DND-41 (cell line): ENCODE measurements around the gene BCL2L1.
A peak's percentile ranks its signal among the peaks of the same experiment; 100 is the strongest.

ENCODE experiments used
- ATAC-seq: fragments of 200-7000 bp; cut with Tn5 transposase; 3 replicates; pipeline ENCODE4 v1.9.1; 2021; ENCODE audit warnings: low read depth; ENCODE audit not compliant: insufficient read depth
- DNase-seq: peaks from one replicate; pipeline ENCODE4 v3.0.0-alpha.2; 2020
- H2AFZ ChIP-seq: 2 replicates; pipeline ENCODE4 v1.6.0; 2012; ENCODE audit warnings: low read depth, low read length
- H3K27ac ChIP-seq: 2 replicates; pipeline ENCODE4 v1.5.1; 2012; ENCODE audit warnings: low read length, inconsistent platforms
- H3K27me3 ChIP-seq: fragments of 200-600 bp; sonication (generic); 2 replicates; pipeline ENCODE4 v1.6.0; 2012; ENCODE audit warnings: low read length, mild to moderate bottlenecking, inconsistent platforms; ENCODE audit not compliant: insufficient read depth, poor library complexity
- H3K36me3 ChIP-seq: 2 replicates; pipeline ENCODE4 v1.5.1; 2012; ENCODE audit warnings: low read length, inconsistent platforms; ENCODE audit not compliant: insufficient read depth
- H3K4me1 ChIP-seq: 2 replicates; pipeline ENCODE4 v1.5.1; 2012; ENCODE audit warnings: mild to moderate bottlenecking, low read length; ENCODE audit not compliant: insufficient read depth
- H3K4me2 ChIP-seq: 2 replicates; pipeline ENCODE4 v1.6.0; 2012; ENCODE audit warnings: mild to moderate bottlenecking, moderate library complexity, low read length, inconsistent platforms; ENCODE audit not compliant: insufficient read depth
- H3K4me3 ChIP-seq, 2 experiments: fragments of 200-600 bp in 1 of 2; shearing (Covaris generic) in 1 of 2; 2 replicates each; pipeline ENCODE4 v1.5.1; 2012 to 2016; ENCODE audit warnings: inconsistent platforms in 2 of 2, low read length in 2 of 2, mild to moderate bottlenecking in 2 of 2, low read depth in 1 of 2, moderate library complexity in 1 of 2
- H3K79me2 ChIP-seq: 2 replicates; pipeline ENCODE4 v1.6.0; 2012; ENCODE audit warnings: low read length, inconsistent platforms; ENCODE audit not compliant: insufficient read depth
- H3K9ac ChIP-seq: 2 replicates; pipeline ENCODE4 v1.6.0; 2012; ENCODE audit warnings: low read depth, mild to moderate bottlenecking, inconsistent platforms, low read length, moderate library complexity
- H3K9me3 ChIP-seq: 2 replicates; pipeline ENCODE4 v1.5.1; 2012; ENCODE audit warnings: low read length, moderate library complexity, mild to moderate bottlenecking, inconsistent platforms; ENCODE audit not compliant: insufficient read depth, severe bottlenecking
- H4K20me1 ChIP-seq: 2 replicates; pipeline ENCODE4 v1.6.0; 2012; ENCODE audit warnings: low read length; ENCODE audit not compliant: insufficient read depth
- EZH2 ChIP-seq: IDR thresholded peaks from 3 replicates; pipeline ENCODE4 v1.6.1; 2012; ENCODE audit warnings: borderline replicate concordance, low read depth, mild to moderate bottlenecking, moderate library complexity, low read length, inconsistent platforms; ENCODE audit not compliant: severe bottlenecking
- TF ChIP-seq, protein P1 (sequence below): IDR thresholded peaks from 2 replicates; pipeline ENCODE4 v1.5.1; 2012; ENCODE audit warnings: borderline replicate concordance, low read length, moderate library complexity, mild to moderate bottlenecking; ENCODE audit not compliant: poor library complexity, severe bottlenecking; ENCODE audit errors: extremely low read depth

Gene BCL2L1

DNA sequence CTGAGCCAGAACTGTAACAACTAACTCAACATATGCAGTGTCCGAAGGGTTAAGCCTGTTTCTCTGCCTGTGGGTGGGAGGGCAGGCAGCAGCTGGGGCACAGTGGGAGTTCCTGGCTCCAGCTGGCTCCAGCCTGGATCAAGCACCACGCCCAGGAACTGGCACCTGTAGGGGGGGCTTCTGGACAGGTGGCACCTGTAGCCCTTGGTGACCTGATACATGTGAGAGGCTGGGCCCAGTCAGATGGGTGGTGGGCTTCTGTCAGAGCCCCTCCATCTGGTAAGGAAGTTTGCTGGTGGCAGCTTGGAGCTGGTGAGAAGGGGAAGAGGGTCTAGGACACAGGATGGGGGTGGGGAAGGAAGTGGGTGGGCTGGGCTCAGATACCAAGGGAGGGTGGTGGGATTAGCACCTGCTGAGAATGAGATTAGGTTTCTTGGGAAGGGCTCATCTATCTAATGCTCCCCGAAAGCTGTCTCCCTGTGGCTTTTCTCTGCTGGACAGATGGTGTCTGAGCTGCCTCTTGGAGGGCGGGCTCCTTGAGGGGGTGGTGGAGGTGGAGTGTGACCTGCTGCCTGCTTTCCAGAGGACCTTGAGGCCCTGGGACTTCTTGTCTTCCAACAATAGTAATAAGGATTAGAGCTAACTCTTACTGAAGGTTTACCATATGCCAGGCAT, 28.5 kb downstream of the BCL2L1 start:
- ATAC-seq, result peak; percentile 30; the same call in 2 of the 3 replicates
- Histone ChIP-seq H3K27ac (peak overlapping the region; percentile 89), H2AFZ (no peak overlapping the region), H4K20me1 (peaks cover 63% of the 10 kb centered on the region), H3K36me3 (peaks cover 93% of the 10 kb centered on the region), H3K9me3 (no peaks in the 10 kb centered on the region), H3K27me3 (no peaks in the 10 kb centered on the region), H3K79me2 (peaks cover 100% of the 10 kb centered on the region), H3K4me3 (no peak overlapping the region; a peak in 1 of 4 replicates), H3K9ac (peak overlapping the region; percentile 38), H3K4me2 (peak overlapping the region; percentile 35), H3K4me1 (peaks cover 94% of the 10 kb centered on the region)
- peak; percentile 38 for DNase-seq
- TF ChIP-seq EZH2, result no peak
- TF ChIP-seq, protein P1, sequence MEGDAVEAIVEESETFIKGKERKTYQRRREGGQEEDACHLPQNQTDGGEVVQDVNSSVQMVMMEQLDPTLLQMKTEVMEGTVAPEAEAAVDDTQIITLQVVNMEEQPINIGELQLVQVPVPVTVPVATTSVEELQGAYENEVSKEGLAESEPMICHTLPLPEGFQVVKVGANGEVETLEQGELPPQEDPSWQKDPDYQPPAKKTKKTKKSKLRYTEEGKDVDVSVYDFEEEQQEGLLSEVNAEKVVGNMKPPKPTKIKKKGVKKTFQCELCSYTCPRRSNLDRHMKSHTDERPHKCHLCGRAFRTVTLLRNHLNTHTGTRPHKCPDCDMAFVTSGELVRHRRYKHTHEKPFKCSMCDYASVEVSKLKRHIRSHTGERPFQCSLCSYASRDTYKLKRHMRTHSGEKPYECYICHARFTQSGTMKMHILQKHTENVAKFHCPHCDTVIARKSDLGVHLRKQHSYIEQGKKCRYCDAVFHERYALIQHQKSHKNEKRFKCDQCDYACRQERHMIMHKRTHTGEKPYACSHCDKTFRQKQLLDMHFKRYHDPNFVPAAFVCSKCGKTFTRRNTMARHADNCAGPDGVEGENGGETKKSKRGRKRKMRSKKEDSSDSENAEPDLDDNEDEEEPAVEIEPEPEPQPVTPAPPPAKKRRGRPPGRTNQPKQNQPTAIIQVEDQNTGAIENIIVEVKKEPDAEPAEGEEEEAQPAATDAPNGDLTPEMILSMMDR, result no peak

DNA sequence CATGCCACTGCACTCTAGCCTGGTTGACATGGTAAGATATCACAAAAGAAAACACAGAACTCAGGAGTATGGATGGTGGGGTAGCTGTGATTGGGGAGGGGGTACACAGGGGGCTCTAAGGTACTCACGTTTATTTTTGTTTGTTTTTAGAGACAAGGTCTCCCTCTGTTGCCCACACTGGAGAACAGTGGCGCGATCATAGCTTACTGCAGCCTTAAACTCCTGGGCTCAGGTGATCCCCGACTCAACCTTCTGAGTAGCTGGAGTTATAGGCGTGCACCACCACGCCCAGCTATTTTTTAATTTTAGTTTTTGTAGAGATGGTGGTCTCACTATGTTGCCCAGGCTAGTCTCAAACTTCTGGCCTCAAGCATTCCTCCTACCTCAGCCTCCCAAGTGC, 29.3 kb downstream of the BCL2L1 start:
- Histone ChIP-seq H2AFZ (no peak overlapping the region), H3K27me3 (no peaks in the 10 kb centered on the region), H3K9ac (no peak overlapping the region; the same call in 1 of the 2 replicates), H4K20me1 (peaks cover 55% of the 10 kb centered on the region), H3K4me3 (no peak overlapping the region), H3K36me3 (peaks cover 92% of the 10 kb centered on the region), H3K4me2 (no peak overlapping the region), H3K4me1 (peaks cover 93% of the 10 kb centered on the region), H3K27ac (peak overlapping the region; percentile 89), H3K9me3 (no peaks in the 10 kb centered on the region), H3K79me2 (peaks cover 100% of the 10 kb centered on the region)
- DNase-seq, result no peak
- TF ChIP-seq EZH2, result no peak
- TF ChIP-seq, protein P1, result peak; percentile 40
- 0 out of 3 replicates have a peak, but pooled peaks have one; percentile 25 for ATAC-seq

DNA sequence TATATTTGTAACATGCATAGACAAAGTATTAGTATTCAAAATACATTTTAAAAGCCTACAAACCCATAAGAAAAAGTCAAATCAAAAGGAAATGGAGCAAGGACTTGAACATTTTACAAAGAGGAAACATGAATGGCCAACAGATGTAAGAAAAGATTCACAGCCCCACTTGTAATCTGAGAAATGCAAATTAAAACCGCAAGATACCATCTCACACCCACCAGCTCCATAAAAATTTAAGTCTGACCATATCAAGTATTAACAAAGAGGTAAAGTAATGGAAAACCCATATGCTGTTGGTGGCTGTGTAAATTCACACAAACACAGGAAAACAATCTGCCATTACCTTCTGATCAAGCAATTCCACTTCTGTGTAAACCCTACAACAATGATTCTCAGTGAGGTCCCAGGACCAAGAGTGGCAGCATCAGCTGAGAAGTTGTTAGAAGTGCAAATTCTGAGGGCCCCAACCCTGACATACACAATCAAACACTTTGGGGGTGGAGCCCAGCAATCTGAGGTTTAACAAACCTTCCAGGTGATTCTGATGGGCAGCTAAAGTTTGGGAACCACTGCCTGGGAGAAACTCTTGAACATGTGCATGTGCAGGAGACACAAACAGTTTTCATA, 30.9 kb downstream of the BCL2L1 start:
- Histone ChIP-seq H3K27me3 (no peaks in the 10 kb centered on the region), H3K36me3 (peaks cover 92% of the 10 kb centered on the region), H4K20me1 (peaks cover 42% of the 10 kb centered on the region), H3K4me1 (peaks cover 94% of the 10 kb centered on the region), H3K4me3 (no peak overlapping the region), H2AFZ (no peak overlapping the region), H3K27ac (peak overlapping the region; percentile 64), H3K9me3 (no peaks in the 10 kb centered on the region), H3K4me2 (0 out of 2 replicates have a peak overlapping the region, but pooled peaks have one; percentile 9), H3K9ac (peak overlapping the region; percentile 7; the same call in 1 of the 2 replicates), H3K79me2 (peaks cover 100% of the 10 kb centered on the region)
- ATAC-seq (0 out of 3 replicates have a peak, but pooled peaks have one; percentile 8), DNase-seq (no peak)
- no peak for TF ChIP-seq EZH2
- TF ChIP-seq, protein P1, result no peak
